ENCODE measurements around the gene BCL2.

GRCh38 chr18:63207143-63207790, 112.3 kb downstream of the BCL2 start:
- TF ChIP-seq CTCF (IDR thresholded peaks at IDR 0.05 in 2 of 3, conservative IDR thresholded peaks at IDR 0.05 in 1 of 3; ENCODE audit: borderline replicate concordance in 1 of 3, insufficient read depth in 1 of 3, low read depth in 2 of 3, low read length in 2 of 3) (no peak), POLR2AphosphoS5 (IDR thresholded peaks at IDR 0.05; ENCODE audit: low read depth, low read length) (no peak), EZH2 (IDR thresholded peaks at IDR 0.05) (no peak), POLR2A (IDR thresholded peaks at IDR 0.05; ENCODE audit: borderline replicate concordance, extremely low read depth, insufficient read depth, insufficient read length) (no peak), RAD21 (IDR thresholded peaks at IDR 0.05; ENCODE audit: low read depth) (no peak), YY1 (IDR thresholded peaks at IDR 0.05; ENCODE audit: extremely low read depth, insufficient replicate concordance, low read depth, low read length) (no peak), MAX (IDR thresholded peaks at IDR 0.05) (no peak), CEBPB (IDR thresholded peaks at IDR 0.05; ENCODE audit: low read depth) (no peak)
- TF ChIP-seq, protein P1, sequence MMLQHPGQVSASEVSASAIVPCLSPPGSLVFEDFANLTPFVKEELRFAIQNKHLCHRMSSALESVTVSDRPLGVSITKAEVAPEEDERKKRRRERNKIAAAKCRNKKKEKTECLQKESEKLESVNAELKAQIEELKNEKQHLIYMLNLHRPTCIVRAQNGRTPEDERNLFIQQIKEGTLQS (IDR thresholded peaks at IDR 0.05), result no peak
